SU-DHL-6 (cell line): ENCODE results near the gene IL32.

Source experiments
- H2AFZ ChIP-seq: fragments of 200-600 bp; sonication (generic); 2 replicates; pipeline ENCODE4 v1.6.1; 2014; ENCODE audit warnings: low read depth, mild to moderate bottlenecking, moderate library complexity, mixed read lengths, antibody characterized with exemption, low read length; ENCODE audit not compliant: severe bottlenecking
- H3F3A ChIP-seq: fragments of 200-600 bp; shearing (Covaris generic); 2 replicates; pipeline ENCODE4 v1.6.0; 2016; ENCODE audit warnings: antibody characterized with exemption, mild to moderate bottlenecking; ENCODE audit not compliant: insufficient read depth
- H3K27ac ChIP-seq: fragments of 200-600 bp; sonication (generic); 2 replicates; pipeline ENCODE4 v1.5.1; 2016; ENCODE audit warnings: low read depth, mild to moderate bottlenecking, low read length, moderate library complexity, mixed read lengths
- H3K27me3 ChIP-seq: fragments of 200-600 bp; sonication (generic), shearing (Covaris generic); 2 replicates; pipeline ENCODE4 v1.6.0; 2014; ENCODE audit warnings: mild to moderate bottlenecking, low read length
- H3K36me3 ChIP-seq: fragments of 200-600 bp; sonication (generic); 2 replicates; pipeline ENCODE4 v1.6.1; 2014; ENCODE audit warnings: mild to moderate bottlenecking, low read length, mixed read lengths
- H3K4me2 ChIP-seq: fragments of 300-600, 200-600 bp; shearing (Covaris generic), sonication (generic); 2 replicates; pipeline ENCODE4 v1.6.0; 2014; ENCODE audit warnings: low read length, low read depth, mild to moderate bottlenecking; ENCODE audit not compliant: poor library complexity, severe bottlenecking
- H3K4me3 ChIP-seq: fragments of 200-600 bp; sonication (generic); 2 replicates; pipeline ENCODE4 v1.5.1; 2014; ENCODE audit warnings: antibody characterized with exemption, low read length, mild to moderate bottlenecking, mixed read lengths; ENCODE audit not compliant: insufficient read depth, poor library complexity, severe bottlenecking
- H3K79me2 ChIP-seq: fragments of 200-600 bp; sonication (generic); 2 replicates; pipeline ENCODE4 v1.6.1; 2014; ENCODE audit warnings: mild to moderate bottlenecking, low read length, moderate library complexity; ENCODE audit not compliant: insufficient read depth
- H3K9ac ChIP-seq: fragments of 200-600 bp; sonication (generic); 2 replicates; pipeline ENCODE4 v1.7.0; 2014; ENCODE audit warnings: mild to moderate bottlenecking, low read length
- H3K9me2 ChIP-seq: fragments of 200-600 bp; sonication (generic); replicated peaks from 2 replicates; pipeline ENCODE4 v1.6.1; 2014; ENCODE audit warnings: low read length; ENCODE audit not compliant: insufficient read depth
- H3K9me3 ChIP-seq: fragments of 200-600 bp; sonication (generic); 2 replicates; pipeline ENCODE4 v1.6.1; 2014; ENCODE audit warnings: low read length, mixed read lengths; ENCODE audit not compliant: insufficient read depth
- H4K20me1 ChIP-seq: fragments of 200-600 bp; sonication (generic); 2 replicates; pipeline ENCODE4 v1.6.1; 2014; ENCODE audit warnings: low read depth, mild to moderate bottlenecking, antibody characterized with exemption, low read length, moderate library complexity, mixed read lengths
- CTCF ChIP-seq: fragments of 200-600 bp; sonication (generic); IDR thresholded peaks from one replicate; pipeline ENCODE4 v1.5.1; 2017; ENCODE audit warnings: antibody characterized with exemption, mild to moderate bottlenecking, low read length, moderate library complexity; ENCODE audit not compliant: insufficient read depth, poor library complexity, severe bottlenecking
- EZH2phosphoT487 ChIP-seq: fragments of 200-600 bp; sonication (generic), shearing (Covaris generic); conservative IDR thresholded peaks from 2 replicates; pipeline ENCODE4 v1.6.1; 2018; ENCODE audit warnings: mild to moderate bottlenecking, antibody characterized with exemption, low read length, moderate library complexity, mixed read lengths

IL32 gene

DNA sequence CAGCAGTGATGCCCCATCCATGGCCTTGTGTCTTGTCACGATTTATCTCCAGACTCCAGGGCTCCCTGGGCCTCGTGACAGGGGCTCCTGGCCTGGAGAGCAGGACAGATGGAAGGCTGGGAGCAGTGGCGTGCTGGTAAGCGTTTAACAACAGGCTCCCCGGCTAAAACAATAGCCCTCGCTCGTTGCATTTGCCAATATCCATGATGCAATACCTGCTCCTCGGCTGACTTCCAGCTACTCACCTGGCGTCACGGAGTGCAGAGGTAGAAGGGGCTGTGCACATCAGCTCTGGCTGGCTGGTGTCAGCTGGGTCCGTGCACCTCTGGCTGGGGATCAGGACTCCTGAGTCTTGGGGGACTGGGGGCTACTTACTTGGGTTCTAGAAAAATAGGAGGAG, 27.2 kb upstream of the IL32 start:
- Histone ChIP-seq H2AFZ (no peak overlapping the region), H3K36me3 (no peaks in the 10 kb centered on the region), H4K20me1 (no peaks in the 10 kb centered on the region), H3K27me3 (no peaks in the 10 kb centered on the region), H3K9ac (no peak overlapping the region), H3K4me3 (no peak overlapping the region), H3K9me2 (no peaks in the 10 kb centered on the region), H3K79me2 (no peaks in the 10 kb centered on the region), H3K4me2 (no peak overlapping the region), H3K9me3 (no peaks in the 10 kb centered on the region), H3F3A (no peaks in the 10 kb centered on the region), H3K27ac (no peak overlapping the region)
- TF ChIP-seq CTCF: no peak
- no peak for TF ChIP-seq EZH2phosphoT487

- Histone ChIP-seq H3K27me3 (no peaks in the 10 kb centered on the region), H3F3A (no peaks in the 10 kb centered on the region), H3K9me2 (no peaks in the 10 kb centered on the region), H4K20me1 (no peaks in the 10 kb centered on the region), H3K9ac (no peak overlapping the region), H2AFZ (no peak overlapping the region), H3K9me3 (no peaks in the 10 kb centered on the region), H3K4me2 (no peak overlapping the region), H3K27ac (no peak overlapping the region), H3K4me3 (no peak overlapping the region), H3K36me3 (no peaks in the 10 kb centered on the region), H3K79me2 (no peaks in the 10 kb centered on the region)
- TF ChIP-seq CTCF: no peak
- no peak for TF ChIP-seq EZH2phosphoT487
Observed at GRCh38 chr16:3038896-3039295, 26.5 kb upstream of the IL32 start.

DNA sequence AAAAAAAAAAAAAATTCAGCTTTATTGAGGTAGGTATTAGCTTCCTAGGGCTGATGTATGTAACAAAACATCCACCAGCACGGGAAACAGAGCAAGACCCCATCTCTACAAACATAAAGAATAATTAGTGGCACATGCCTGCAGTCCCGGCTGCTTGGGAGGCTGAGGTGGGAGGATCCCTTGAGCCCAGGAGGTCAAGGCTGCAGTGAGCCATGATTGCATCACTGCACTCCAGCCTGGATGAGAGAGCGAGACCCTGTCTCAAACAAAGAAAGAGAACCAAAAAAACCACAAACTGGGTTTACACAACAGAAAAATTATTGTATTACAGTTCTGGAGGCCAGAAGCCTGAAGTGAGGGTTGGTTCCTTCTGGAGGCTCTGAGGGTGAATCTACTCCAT, 23.1 kb upstream of the IL32 start:
- H3K27ac ChIP-seq: no peak overlapping the region
- no peaks in the 10 kb centered on the region for H4K20me1 ChIP-seq
- no peaks in the 10 kb centered on the region for H3K79me2 ChIP-seq
- no peaks in the 10 kb centered on the region for H3F3A ChIP-seq
- H3K27me3 ChIP-seq: no peaks in the 10 kb centered on the region
- no peak for TF ChIP-seq CTCF
- no peak for TF ChIP-seq EZH2phosphoT487
- no peaks in the 10 kb centered on the region for H3K9me3 ChIP-seq
- no peak overlapping the region for H3K4me3 ChIP-seq
- H2AFZ ChIP-seq: no peak overlapping the region
- H3K36me3 ChIP-seq: no peaks in the 10 kb centered on the region
- H3K4me2 ChIP-seq: no peak overlapping the region
- no peak overlapping the region for H3K9ac ChIP-seq
- H3K9me2 ChIP-seq: no peaks in the 10 kb centered on the region

- Histone ChIP-seq H3K36me3 (no peaks in the 10 kb centered on the region), H3K9me3 (no peaks in the 10 kb centered on the region), H3K27me3 (no peaks in the 10 kb centered on the region), H2AFZ (no peak overlapping the region), H3F3A (no peaks in the 10 kb centered on the region), H3K9ac (no peak overlapping the region), H3K79me2 (no peaks in the 10 kb centered on the region), H3K4me3 (no peak overlapping the region), H3K4me2 (no peak overlapping the region), H3K9me2 (no peaks in the 10 kb centered on the region), H3K27ac (no peak overlapping the region), H4K20me1 (no peaks in the 10 kb centered on the region)
- TF ChIP-seq EZH2phosphoT487 (no peak), CTCF (no peak)
Observed at GRCh38 chr16:3044708-3045107, 20.7 kb upstream of the IL32 start.
